HG02759 (cell line): Measurements from ENCODE around the gene THSD7A.
"Not testable (repeated sequence)": the region's sequence is repeated elsewhere in the genome, so short reads cannot be mapped to it uniquely, and the experiment has no call there.

Experiments used
- ATAC-seq: cut with Tn5 transposase; IDR thresholded peaks from one replicate; pipeline ENCODE4 v1.9.1; 2021; ENCODE audit warnings: mild to moderate bottlenecking, moderate library complexity; ENCODE audit not compliant: unreplicated experiment

THSD7A gene

GRCh38 chr7:11472646-11473045, 359.4 kb downstream of the THSD7A start:
- ATAC-seq, result no peak

GRCh38 chr7:11471255-11471654, 360.7 kb downstream of the THSD7A start:
- no peak for ATAC-seq

DNA sequence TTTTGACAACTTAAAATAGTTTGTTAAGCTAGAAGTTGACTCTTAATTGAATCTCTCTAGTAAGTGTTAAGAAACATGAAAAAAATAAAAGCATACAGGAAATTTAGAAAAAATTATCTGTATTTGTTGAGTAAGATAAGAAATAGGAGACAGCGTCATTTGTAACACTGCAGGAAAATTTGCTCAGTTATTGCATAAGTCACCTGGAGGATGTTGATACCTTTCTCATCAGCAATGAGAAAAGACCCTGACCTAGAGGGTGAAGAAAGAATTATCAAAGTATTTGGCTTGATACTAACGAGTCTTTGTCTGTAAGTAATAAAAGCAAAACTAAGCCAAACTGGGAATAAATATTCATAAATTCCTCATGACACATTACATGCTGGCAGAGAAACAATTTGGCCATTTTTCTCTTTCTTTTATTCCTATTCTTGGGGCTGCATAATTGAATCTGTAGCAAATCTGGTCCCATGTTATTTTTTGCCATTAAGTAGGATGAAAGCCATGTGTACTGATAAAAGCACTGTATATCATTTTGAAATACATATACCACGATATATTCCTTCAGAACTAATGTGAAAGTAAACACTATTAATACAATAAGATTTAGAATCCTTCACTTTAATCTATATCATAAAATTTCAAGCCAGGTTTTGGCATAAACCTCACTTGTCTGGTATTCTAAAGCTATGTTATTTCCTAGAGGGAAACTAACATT, 362.8 kb downstream of the THSD7A start:
- ATAC-seq, result no peak

- no peak for ATAC-seq
Observed at GRCh38 chr7:11466517-11467105, 365.4 kb downstream of the THSD7A start.

- ATAC-seq, result no peak
Observed at GRCh38 chr7:11464624-11465023, 367.4 kb downstream of the THSD7A start.

DNA sequence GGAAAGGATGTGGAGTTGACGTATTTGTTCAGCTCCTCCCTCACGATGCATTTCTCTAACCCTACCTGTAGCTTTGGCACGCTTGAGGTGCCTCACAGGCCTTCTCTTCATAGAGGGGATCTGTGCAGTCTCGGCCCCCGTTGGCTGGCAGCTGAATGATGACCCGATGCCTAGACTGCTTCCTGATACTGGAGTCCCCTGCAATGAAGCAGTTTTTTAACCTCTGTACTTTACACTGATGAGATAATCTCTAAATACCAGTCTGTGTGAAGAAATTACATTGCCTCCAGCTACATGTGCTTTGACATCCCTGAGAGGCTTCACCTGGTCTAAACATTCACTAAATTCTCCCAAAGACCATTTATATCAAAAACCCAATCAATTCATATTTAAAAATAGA, 370.1 kb downstream of the THSD7A start:
- ATAC-seq, result no peak

GRCh38 chr7:11458736-11459483, 373.1 kb downstream of the THSD7A start:
- no peak for ATAC-seq

GRCh38 chr7:11457419-11457818, 374.6 kb downstream of the THSD7A start:
- no peak for ATAC-seq

DNA sequence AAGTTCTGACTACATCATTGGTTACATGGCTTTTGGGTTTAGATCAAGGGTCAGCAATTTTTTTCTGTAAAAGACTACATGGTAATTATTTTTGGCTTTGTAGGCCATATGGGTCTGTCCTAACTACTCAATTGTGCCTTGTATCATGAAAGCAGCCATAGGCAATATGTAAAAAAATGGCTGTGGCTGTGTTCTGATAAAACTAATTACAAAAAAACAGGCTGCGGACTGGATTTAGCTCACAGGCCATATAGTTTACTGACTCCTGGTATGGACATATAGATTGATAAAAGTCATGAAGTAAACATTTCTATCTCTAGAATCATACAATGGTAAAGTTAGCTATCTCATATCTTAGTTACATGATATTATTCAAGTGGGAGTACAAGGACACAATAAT, 375.4 kb downstream of the THSD7A start:
- ATAC-seq, result no peak

- no peak for ATAC-seq
Observed at GRCh38 chr7:11452476-11452875, 379.5 kb downstream of the THSD7A start.

GRCh38 chr7:11450281-11450680, 381.7 kb downstream of the THSD7A start:
- no peak for ATAC-seq

DNA sequence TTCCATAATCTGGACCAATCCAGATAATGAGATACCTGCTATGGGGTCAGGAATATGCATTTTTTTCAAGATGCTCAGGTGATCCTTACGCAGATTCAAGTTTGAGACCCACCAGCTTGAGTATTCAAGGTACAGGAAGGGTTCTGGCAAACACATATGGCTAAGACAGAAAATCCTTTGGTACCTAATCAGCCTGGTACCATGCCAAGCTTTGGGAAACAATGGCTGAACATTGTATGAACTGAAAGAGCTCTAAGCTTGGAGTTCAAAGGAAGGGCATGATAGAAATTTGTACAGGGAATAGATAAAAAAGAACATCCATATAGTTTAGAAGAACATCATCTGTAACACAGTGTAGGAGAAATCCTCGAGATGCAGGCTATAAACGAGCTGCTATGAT, 382.7 kb downstream of the THSD7A start:
- ATAC-seq, result no peak

- ATAC-seq, result no peak
Observed at GRCh38 chr7:11448323-11448722, 383.7 kb downstream of the THSD7A start.

DNA sequence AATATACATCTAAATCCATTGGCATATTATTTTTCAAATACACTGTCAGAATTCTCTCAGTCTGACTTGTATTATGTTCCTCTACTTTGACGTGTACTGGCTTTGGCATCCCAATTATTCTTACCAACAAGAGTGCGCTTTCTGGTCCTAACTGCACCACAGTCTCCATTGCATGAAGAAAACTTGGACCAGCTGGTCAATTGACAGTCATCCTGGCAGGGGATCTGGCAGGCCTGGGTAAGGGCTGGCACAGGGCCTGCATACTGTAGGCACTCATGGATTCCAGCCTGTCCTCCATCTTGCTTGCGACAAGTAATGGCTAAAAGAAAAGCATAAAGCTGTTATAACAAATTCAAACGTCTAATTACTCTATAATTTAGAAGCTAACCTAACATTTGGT, 384.9 kb downstream of the THSD7A start:
- ATAC-seq, result no peak

GRCh38 chr7:11443934-11444333, 388.1 kb downstream of the THSD7A start:
- not testable (repeated sequence) for ATAC-seq

GRCh38 chr7:11437994-11438393, 394.0 kb downstream of the THSD7A start:
- ATAC-seq, result no peak

- ATAC-seq, result no peak
Observed at GRCh38 chr7:11436773-11437524, 395.0 kb downstream of the THSD7A start.

DNA sequence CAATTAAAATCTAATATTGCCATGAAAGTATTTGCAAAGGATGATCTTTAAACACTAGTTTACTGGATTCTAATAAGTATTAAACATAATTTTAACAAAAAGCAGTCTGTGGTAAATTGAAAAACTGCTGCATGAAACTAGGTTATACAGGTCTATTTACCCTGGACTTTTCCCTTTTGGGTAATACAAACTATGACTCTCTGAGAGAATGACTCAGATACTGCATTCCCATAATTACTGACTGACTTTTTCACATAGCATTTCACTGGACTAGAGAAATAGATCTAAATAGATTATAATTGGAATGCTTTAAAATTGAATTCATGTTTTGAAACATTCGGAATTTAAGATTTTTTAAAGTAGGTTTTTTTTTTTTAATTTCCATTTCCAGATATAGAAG, 395.7 kb downstream of the THSD7A start:
- ATAC-seq, result no peak

DNA sequence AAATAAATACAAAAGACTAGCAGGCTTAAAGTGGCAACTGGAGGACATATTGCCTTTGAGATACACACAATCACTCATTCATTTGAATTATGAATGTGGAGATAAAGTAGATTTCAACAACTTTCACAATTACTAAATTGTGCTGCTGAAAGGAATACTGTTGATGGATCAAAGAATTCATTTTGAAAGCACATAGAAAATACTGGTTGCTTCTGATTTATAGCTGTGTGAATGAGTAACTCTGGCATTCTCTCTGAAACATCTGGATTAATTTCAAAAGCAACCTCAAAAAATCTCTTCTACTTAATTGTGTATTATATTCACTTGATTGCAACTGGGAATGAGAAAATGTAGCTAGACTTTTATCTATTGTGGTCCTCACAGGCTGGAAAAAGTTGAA, 397.6 kb downstream of the THSD7A start:
- no peak for ATAC-seq

DNA sequence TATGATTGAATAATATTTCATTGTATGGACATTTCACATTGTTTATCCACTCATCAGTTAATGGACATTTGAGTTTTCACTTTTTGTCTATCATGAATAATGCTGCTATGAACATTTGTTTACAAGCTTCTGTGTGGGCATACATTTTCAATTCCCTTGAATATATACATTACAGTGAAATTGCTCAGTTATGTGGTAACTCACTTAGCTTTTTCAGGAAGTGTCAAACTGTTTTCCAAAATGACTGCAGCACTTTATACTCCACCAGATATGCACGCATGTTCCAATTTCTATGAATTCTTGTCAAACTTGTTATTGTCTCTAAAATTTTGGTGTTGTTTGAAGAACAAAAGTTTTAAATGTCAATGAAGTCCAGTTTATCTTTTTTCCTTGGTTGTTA, 401.2 kb downstream of the THSD7A start:
- no peak for ATAC-seq

GRCh38 chr7:11430112-11430511, 401.9 kb downstream of the THSD7A start:
- no peak for ATAC-seq
